ENCODE measurements around the gene IARS1. TPM values are rescaled to one million over a fixed set of nuclear protein-coding genes. Genes with fewer than 3 reads are reported as not detected.
A peak's percentile ranks its signal among the peaks of the same experiment; 100 is the strongest.

Gene IARS1
- total RNA-seq, 2 donors from 2014 or later: 45.1 to 68.6 TPM

- Histone ChIP-seq H3K36me3 (replicated peaks in 1 of 2; ENCODE audit: insufficient read depth in 1 of 2, low read depth in 2 of 2) (peaks cover 19 to 28% of the 10 kb centered on the region in 2 donors), H3K4me1 (no peaks in the 10 kb centered on the region), H3K27ac (no peak overlapping the region), H3K27me3 (no peaks in the 10 kb centered on the region), H3K9me3 (no peaks in the 10 kb centered on the region), H3K4me3 (no peak overlapping the region)
- ATAC-seq: no peak
- WGBS, 2 donors: 80 to 87% methylated on average over 2 of the region's 2 CpGs
- DNase-seq: no peak
- intact Hi-C loops (cut with DNase I): no loop called here
- TF ChIP-seq CTCF (IDR thresholded peaks at IDR 0.05) (no peak), POLR2A (IDR thresholded peaks at IDR 0.05) (no peak)
These were observed 20.1 kb upstream of the IARS1 start for GRCh38 chr9:92313624-92314012.

- H3K27me3 ChIP-seq: no peaks in the 10 kb centered on the region
- peaks cover 19 to 22% of the 10 kb centered on the region in 2 donors for H3K36me3 ChIP-seq (replicated peaks in 1 of 2; ENCODE audit: insufficient read depth in 1 of 2, low read depth in 2 of 2)
- no peak overlapping the region for H3K27ac ChIP-seq
- no peaks in the 10 kb centered on the region for H3K9me3 ChIP-seq
- DNase-seq: no peak
- TF ChIP-seq CTCF (IDR thresholded peaks at IDR 0.05): no peak
- TF ChIP-seq POLR2A (IDR thresholded peaks at IDR 0.05): no peak
- H3K4me1 ChIP-seq: no peaks in the 10 kb centered on the region
- WGBS, 2 donors: 74 to 77% methylated on average over 6 of the region's 6 CpGs
- intact Hi-C loops (cut with DNase I): no loop called here
- no peak for ATAC-seq
- H3K4me3 ChIP-seq: no peak overlapping the region
These were observed 19.6 kb upstream of the IARS1 start for GRCh38 chr9:92312887-92313623.

GRCh38 chr9:92310562-92310961 is 17.1 kb upstream of the IARS1 start:
- H3K27me3 ChIP-seq: no peaks in the 10 kb centered on the region
- no peak overlapping the region for H3K27ac ChIP-seq
- WGBS, 2 donors: 89 to 90% methylated on average over 3 of the region's 3 CpGs
- no peaks in the 10 kb centered on the region for H3K9me3 ChIP-seq
- no peak for ATAC-seq
- H3K36me3 ChIP-seq (replicated peaks in 1 of 2; ENCODE audit: insufficient read depth in 1 of 2, low read depth in 2 of 2): peaks cover 6 to 22% of the 10 kb centered on the region in 2 donors
- H3K4me1 ChIP-seq: no peaks in the 10 kb centered on the region
- TF ChIP-seq CTCF (IDR thresholded peaks at IDR 0.05) (no peak), POLR2A (IDR thresholded peaks at IDR 0.05) (no peak)
- DNase-seq: no peak
- intact Hi-C loops (cut with DNase I): no loop called here
- H3K4me3 ChIP-seq: no peak overlapping the region

- intact Hi-C loops (cut with DNase I): no loop called here
- H3K4me3 ChIP-seq: no peak overlapping the region
- ATAC-seq: no peak
- no peaks in the 10 kb centered on the region for H3K4me1 ChIP-seq
- H3K9me3 ChIP-seq: no peaks in the 10 kb centered on the region
- no peaks in the 10 kb centered on the region for H3K27me3 ChIP-seq
- DNase-seq: peak in 3 of 4 donors; percentile 25 to 28 (median 26)
- TF ChIP-seq POLR2A (IDR thresholded peaks at IDR 0.05) (no peak), CTCF (IDR thresholded peaks at IDR 0.05) (no peak)
- H3K36me3 ChIP-seq (replicated peaks in 1 of 2; ENCODE audit: insufficient read depth in 1 of 2, low read depth in 2 of 2): peaks cover 6 to 36% of the 10 kb centered on the region in 2 donors
- no peak overlapping the region for H3K27ac ChIP-seq
These were observed 15.4 kb upstream of the IARS1 start for GRCh38 chr9:92308893-92309292.

GRCh38 chr9:92300936-92301335 is 7.4 kb upstream of the IARS1 start:
- H3K36me3 ChIP-seq (replicated peaks in 1 of 2; ENCODE audit: insufficient read depth in 1 of 2, low read depth in 2 of 2): peaks cover 0 to 41% of the 10 kb centered on the region in 2 donors
- H3K4me1 ChIP-seq: no peaks in the 10 kb centered on the region

More at GRCh38 chr9:92300936-92301335, 7.4 kb upstream of the IARS1 start:
- no peak for ATAC-seq
- Histone ChIP-seq H3K27ac (no peak overlapping the region), H3K4me3 (no peak overlapping the region), H3K27me3 (no peaks in the 10 kb centered on the region), H3K9me3 (no peaks in the 10 kb centered on the region)
- intact Hi-C loops (cut with DNase I): no loop called here
- DNase-seq: no peak
- TF ChIP-seq POLR2A (IDR thresholded peaks at IDR 0.05) (no peak), CTCF (IDR thresholded peaks at IDR 0.05) (no peak)
- WGBS, 2 donors: 48 to 68% methylated on average over 1 of the region's 1 CpG
